CD4-positive, alpha-beta T cell treated with Interferon alpha-2 for 1 hour (primary cell): ENCODE measurements around the gene LIPH.
"Not testable (repeated sequence)": the region's sequence is repeated elsewhere in the genome, so short reads cannot be mapped to it uniquely, and the experiment has no call there.

Experiments used
- DNase-seq, 2 donors: peaks; one replicate each; pipeline ENCODE4 v3.0.0-alpha.2; 2020 to 2022

LIPH gene

GRCh38 chr3:185552358-185552877, at the start of gene LIPH:
Gene LIPH (minus strand): TSS chr3:185552588. CDS start chr3:185552471, 117 bp downstream.
- no peak for DNase-seq

GRCh38 chr3:185595526-185595925, 43.1 kb upstream of the LIPH start:
- no peak for DNase-seq

GRCh38 chr3:185594073-185594472, 41.7 kb upstream of the LIPH start:
- DNase-seq = no peak

- DNase-seq = no peak
Observed at GRCh38 chr3:185586686-185587039, 34.3 kb upstream of the LIPH start.

GRCh38 chr3:185585859-185586685, 33.7 kb upstream of the LIPH start, which contains the start of gene SENP2:
Gene SENP2 (plus strand): TSS chr3:185586295. CDS start chr3:185586414, 119 bp downstream.
- DNase-seq = peak; percentile 100

- no peak for DNase-seq
Observed at GRCh38 chr3:185585518-185585858, 33.1 kb upstream of the LIPH start.

GRCh38 chr3:185584686-185585085, 32.3 kb upstream of the LIPH start:
- DNase-seq = no peak

- DNase-seq = no peak
Observed at GRCh38 chr3:185583925-185584324, 31.5 kb upstream of the LIPH start.

GRCh38 chr3:185582871-185583270, 30.5 kb upstream of the LIPH start:
- DNase-seq = peak; percentile 6 to 64

- no peak for DNase-seq
Observed at GRCh38 chr3:185582236-185582635, 29.8 kb upstream of the LIPH start.

GRCh38 chr3:185575108-185575869, 22.9 kb upstream of the LIPH start:
- DNase-seq = peak; percentile 45 to 81

- no peak for DNase-seq
Observed at GRCh38 chr3:185572183-185572582, 19.8 kb upstream of the LIPH start.

GRCh38 chr3:185561958-185562357, 9.6 kb upstream of the LIPH start:
- DNase-seq = no peak

GRCh38 chr3:185561374-185561943, 9.1 kb upstream of the LIPH start:
- no peak for DNase-seq

- no peak for DNase-seq
Observed at GRCh38 chr3:185560676-185561075, 8.3 kb upstream of the LIPH start.

GRCh38 chr3:185559706-185560090, 7.3 kb upstream of the LIPH start:
- DNase-seq = no peak

- DNase-seq = no peak
Observed at GRCh38 chr3:185558395-185558794, 6.0 kb upstream of the LIPH start.

GRCh38 chr3:185556640-185557039, 4.3 kb upstream of the LIPH start:
- DNase-seq = not testable (repeated sequence)

GRCh38 chr3:185555860-185556347, 3.5 kb upstream of the LIPH start:
- DNase-seq = no peak

- no peak for DNase-seq
Observed at GRCh38 chr3:185555101-185555501, 2.7 kb upstream of the LIPH start.

GRCh38 chr3:185549651-185550111, 2.7 kb downstream of the LIPH start:
- no peak for DNase-seq

GRCh38 chr3:185549122-185549521, 3.3 kb downstream of the LIPH start:
- no peak for DNase-seq

- DNase-seq = no peak
Observed at GRCh38 chr3:185540695-185541094, 11.7 kb downstream of the LIPH start.
